HG03439 (cell line): Measurements from ENCODE around the gene NOC2L.
"Not testable (repeated sequence)": the region's sequence is repeated elsewhere in the genome, so short reads cannot be mapped to it uniquely, and the experiment has no call there.

Experiments
- ATAC-seq: cut with Tn5 transposase; IDR thresholded peaks from one replicate; pipeline ENCODE4 v1.9.1; 2021; ENCODE audit warnings: mild to moderate bottlenecking, moderate library complexity; ENCODE audit not compliant: unreplicated experiment

NOC2L gene

DNA sequence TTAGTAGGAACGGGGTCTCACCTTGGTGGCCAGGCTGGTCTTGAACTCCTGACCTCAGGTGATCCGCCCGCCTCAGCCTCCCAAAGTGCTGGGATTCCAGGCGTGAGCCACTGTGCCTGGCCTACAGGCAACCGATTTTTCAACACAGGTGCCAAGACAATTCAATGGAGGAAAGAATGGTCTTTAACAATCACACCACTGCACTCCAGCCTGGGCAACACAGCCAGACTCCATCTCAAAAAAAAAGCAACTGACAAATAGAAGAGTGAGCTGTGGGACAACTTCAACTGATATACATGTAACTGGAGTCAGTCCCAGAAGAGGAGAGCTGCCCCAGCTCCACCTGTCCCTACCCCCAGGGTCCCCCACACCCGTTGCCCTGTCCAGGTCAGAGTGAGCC is 35.5 kb upstream of the NOC2L start:
- ATAC-seq: not testable (repeated sequence)

DNA sequence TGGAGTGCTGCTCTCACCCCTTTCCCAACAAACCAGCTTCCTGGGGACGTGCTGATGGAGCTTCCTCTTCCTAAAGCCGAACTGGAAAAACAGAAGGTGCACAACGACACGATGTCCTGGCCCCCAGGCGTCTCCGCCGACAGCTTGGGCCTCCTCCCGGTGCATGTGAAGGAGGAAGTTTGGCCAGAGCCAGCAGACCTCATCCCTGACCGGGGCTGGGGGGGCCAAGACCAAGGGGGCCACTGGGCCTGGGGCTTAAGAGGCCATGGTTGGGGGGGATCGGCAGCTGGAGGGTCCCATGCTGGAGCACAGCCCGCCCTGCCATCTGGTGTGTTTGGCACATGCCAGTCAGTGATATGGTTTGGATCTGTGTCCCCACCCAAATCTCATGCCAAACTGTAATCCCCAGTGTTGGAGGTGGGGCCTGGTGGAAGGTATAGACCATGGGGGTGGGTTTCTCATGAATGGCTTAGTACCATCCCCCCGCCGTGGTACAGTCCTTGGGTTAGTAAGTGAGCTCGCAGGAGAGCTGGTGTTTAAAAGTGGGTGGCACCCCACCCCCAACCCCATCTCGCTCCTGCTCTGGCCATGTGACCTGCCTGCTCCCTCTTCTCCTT is 34.4 kb upstream of the NOC2L start:
- no peak for ATAC-seq

DNA sequence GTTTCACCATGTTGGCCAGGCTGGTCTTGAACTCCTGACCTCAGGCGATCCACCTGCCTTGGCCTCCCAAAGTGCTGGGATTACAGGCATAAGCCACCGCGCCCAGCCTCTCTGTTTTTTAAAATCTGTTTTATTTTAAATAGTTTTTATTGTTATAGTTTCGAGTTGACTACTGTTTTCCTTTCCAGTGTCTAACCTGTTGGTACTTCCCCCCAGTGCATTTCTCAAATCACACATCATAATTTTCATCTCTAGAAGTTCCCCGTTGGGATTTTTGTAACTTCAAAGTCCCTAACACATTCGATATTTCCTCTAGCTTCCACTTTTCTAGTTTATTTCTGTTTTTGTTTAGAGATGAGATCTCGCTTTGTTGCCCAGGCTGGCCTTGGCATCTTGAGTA is 33.3 kb upstream of the NOC2L start:
- ATAC-seq: no peak

DNA sequence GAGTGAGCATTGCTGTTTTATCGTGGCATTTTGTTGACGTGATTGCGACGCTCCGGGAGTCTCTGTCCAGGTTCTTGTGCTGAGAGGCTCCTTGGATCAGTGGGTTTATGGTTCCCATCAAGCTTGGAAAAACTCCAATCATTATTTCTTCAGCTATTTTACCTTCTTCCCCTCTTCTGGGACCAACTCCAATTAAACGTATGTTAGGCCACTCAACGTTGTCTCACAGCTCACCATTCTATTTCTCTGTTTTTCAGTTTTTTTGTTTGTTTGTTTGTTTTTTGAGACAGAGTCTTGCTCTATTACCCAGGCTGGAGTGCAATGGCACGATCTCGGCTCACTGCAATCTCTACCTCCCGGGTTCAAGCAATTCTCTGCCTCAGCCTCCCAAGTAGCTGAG is 32.8 kb upstream of the NOC2L start:
- ATAC-seq: no peak

DNA sequence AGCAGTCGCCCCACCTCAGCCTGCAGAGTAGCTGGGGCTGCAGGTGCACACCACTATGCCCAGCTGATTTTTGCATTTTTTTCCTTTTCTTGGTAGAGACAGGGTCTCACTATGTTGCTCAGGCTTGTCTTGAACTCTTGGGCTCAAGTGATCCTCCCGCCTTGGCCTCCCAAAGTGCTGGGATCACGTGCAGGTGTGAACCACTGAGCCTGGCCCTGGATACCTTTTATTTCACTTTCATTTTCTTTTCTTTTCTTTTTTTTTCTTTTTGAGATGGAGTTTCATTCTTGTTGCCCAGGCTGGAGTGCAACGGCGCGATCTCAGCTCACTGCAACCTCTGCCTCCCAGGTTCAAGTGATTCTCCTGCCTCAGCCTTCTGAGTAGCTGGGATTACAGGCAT is 32.2 kb upstream of the NOC2L start:
- not testable (repeated sequence) for ATAC-seq

DNA sequence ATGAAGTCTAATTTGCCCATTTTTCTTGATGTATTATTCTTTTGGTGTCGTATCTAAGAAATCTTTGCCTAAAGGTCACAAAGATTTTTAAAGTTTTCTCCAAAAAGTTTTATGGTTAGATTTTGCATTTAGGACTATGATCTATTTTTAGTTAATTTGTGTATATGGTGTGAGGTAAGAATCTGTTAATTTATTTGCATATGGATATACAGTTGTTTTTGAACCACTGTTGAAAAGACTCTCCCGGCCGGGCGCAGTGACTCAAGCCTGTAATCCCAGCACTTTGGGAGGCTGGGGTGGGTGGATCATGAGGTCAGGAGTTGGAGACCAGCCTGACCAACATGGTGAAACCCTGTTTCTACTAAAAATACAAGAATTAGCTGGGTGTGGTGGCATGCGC is 29.0 kb upstream of the NOC2L start:
- not testable (repeated sequence) for ATAC-seq

DNA sequence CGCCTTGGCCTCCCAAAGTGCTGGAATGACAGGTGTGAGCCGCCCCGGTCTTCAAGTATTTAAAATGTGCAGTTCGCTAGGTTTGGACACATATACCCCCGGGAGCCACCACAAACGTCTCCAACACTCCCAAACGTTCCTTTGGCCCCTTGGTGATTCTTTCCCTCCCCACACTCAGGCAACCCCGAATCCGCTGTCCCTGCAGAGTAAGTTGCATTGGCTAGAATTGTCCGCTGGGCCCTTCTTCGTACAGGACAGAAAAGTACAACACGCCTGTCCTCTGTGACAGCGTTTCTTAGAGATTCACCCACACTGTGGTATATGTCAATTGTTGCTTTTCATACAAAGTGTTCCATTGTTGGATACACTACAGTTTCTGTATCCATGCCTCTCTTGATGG is 26.1 kb upstream of the NOC2L start:
- no peak for ATAC-seq

DNA sequence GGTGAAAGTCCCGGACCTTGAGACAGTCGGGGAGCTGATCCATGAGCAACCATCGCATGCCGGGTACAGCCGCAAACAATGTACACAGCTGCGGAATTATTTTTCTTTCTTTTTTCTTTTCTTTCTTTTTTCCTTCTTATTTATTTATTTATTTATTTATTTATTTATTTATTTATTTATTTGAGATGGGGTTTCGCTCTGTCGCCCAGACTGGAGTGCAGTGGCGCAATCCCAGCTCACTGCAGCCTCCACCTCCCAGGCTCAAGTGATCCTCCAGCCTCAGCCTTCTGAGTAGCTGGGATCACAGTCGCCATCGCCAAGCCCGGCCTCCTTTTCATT is 25.4 kb upstream of the NOC2L start:
- ATAC-seq: no peak

DNA sequence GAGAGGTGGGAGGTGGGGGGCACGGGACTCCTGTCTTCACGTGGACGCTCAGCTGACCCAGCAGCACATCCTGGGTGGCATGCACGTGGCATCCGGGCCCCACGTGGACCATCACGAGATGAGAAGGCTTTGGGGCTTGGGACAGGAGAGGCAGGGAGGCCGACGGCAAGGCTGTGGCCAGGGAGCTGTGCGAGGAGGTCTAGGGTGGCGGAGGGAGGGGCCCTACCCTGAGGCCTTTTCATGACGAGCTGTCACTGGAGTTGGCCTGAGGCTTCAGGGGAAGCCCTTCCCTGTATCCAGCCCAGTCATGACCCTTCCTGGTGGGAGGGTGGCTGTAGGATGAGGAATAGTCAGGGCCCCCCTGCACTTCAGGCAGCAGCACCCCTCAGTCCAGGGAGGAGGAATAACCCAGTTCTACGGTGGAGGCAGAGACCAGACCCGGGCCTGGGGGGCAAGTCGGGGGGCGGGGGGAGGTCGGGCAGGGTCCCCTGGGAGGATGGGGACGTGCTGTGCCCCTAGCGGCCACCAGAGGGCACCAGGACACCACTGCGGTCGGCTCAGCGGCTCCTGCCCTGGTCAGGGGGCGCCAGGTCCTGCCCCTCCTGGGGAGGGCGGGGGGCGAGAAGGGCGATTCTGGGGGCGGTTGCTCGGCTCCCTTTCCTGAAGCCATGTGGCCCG is 24.9 kb upstream of the NOC2L start:
- no peak for ATAC-seq

DNA sequence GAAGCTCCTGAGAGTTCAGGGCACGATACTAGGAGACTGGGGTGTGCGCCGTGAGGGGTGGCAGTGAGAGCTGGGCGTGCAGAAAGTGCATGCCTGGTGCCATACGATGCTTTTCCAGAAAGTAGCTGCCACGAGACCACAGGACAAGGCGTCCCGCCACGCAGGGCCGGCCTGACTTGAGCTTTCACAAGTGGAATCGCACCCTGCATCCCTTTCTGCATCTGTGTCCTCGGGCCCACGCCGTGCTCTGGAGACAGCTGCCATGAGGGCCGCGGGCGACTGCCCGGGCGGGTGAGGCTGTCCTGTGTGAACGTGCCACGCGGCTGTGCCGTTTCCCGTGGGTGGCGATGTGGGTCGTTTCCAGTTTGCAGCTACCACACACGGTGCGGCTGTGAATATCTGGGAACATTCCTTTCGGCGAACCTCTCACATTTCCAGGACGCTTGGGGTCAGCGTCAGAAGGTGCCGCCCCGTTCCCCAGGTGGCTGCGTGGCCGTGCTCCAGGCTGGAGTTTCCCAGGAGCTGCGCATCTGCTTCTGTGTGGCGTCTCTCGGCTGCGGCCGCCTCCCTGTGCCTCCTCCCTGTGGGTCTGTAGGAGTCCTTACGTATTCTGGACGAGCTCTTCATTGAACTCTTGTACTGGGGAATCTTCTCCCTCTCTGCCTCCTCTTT is 23.8 kb upstream of the NOC2L start:
- ATAC-seq: no peak

DNA sequence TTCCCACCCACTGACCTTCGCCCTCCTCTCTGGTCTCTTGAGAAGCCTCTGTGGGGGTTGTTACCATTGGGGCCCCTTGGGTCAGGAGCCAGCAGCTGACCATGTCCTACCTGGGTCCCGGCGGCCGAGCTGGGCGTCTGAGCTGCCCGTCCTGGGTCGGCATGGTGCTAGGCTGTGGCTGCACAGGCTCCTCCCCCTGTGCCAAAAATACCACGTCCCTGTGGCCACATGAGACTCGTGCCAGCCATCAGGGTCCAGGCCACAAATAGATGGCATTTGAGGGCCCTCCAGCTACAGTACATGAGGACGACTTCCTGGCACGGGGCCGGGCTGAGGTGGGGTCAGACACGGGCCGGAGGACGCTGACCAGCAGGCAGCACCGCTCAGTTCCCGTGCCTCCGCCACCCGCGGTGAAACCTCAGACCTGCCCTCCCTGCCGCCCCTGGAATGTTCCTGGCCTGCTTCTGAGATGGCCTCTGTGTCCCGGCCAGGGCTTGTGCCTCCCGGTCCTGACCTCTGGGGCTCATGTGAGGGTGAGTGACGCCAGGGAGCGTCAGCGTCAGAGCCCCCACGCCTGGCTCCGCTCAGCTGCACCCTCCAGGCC is 23.0 kb upstream of the NOC2L start, which contains the start of gene PERM1:
TSS of gene PERM1 (minus strand) at position 139 of the 604 bp plus-strand sequence. CDS start 1,064 bp downstream, outside the sequence.
- no peak for ATAC-seq

DNA sequence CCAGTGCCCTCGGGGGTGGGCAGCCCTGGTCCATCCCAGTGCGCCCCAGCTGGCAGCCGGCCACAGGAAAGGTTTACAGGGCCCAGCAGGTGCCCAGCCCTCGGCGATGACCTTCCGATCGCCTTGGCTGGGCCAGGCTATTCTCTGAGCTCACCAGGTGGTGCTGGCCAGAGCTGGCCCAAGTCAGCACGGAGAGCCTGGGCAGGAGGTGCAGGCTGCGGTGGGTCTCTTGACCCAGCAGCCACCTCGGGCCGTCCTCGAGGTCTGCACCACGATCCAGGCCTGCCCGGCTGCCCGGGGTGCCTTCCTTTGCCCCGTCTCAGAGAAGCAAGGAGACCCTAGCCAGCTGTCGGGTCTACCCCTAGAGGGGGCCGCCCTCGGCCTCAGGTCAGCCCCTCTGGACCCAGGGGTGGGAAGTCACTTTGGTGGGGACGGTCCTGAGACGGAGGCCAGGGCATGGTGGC is 22.5 kb upstream of the NOC2L start:
- ATAC-seq: no peak

DNA sequence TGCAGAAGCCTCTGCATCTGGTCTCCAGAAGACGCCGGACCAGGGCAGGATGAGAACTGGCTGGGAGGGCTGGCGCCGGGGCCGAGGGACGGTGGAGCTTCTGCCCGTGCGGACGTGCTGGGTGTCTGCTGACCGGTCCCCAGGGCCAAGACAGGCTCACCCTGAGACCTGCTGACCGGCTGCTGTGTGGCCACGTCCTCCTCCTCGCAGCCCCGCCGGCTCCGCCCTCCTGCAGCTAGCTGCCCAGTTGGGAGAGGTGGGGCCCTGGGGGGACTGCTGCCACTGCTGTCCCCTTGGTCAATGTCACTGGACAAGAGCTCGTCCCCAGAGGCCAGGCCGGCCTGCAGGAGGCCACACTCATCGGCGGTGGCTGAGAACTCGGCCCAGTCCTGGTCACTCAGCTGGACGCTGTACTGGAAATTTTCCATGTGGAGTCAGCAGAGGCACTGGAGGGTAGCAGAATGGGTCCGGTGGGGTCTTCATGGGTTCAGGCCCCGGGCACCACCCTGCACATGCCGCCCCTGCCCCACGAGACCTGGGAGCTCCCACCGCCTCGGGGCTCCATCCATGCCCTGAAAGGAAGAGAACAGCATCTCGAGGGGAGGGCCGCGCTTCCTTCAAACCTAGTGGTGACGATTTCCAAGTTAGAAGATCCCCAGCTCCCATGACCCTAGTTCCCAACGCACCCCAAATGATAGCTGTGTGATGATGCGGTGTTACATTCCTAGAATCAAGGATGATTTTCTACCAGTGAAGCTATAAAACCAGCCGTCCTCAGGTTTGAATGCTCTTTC is 21.7 kb upstream of the NOC2L start:
- ATAC-seq: no peak

DNA sequence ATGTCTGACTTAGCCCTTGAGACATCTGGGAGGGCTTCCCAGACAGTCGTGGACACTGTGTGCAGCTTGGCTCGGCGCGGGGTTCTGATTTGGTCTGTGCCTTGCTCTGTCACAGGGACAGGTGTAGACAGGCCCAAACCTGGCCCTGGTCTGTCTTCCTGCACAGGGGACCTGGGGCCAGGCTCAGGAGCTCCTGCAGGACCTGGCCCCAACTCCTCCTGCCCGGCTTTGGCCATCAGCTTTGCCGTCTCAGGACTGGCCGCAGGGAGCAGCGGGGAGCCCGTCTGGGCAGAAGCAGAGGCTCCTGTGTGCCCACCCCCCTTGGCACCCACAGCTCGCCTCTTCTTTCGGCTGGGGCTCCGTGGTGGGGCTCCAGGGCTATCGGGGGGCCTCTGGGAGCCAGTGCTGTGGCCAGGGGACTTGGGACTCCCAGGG is 21.1 kb upstream of the NOC2L start:
- ATAC-seq: no peak

DNA sequence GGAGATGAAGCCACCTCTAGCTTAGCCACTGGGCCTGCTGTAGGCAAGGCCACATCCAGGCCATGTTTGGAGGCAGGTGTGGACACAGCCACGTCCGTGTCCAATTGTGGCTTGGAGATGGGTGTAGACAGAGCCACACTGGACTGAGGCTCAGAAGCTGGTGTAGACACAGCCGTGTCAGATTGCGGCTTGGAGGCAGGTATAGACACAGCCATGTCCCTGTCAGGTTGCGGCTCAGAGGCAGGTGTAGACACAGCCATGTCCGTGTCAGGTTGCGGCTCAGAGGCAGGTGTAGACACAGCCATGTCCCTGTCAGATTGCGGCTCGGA is 20.7 kb upstream of the NOC2L start:
- ATAC-seq: no peak

DNA sequence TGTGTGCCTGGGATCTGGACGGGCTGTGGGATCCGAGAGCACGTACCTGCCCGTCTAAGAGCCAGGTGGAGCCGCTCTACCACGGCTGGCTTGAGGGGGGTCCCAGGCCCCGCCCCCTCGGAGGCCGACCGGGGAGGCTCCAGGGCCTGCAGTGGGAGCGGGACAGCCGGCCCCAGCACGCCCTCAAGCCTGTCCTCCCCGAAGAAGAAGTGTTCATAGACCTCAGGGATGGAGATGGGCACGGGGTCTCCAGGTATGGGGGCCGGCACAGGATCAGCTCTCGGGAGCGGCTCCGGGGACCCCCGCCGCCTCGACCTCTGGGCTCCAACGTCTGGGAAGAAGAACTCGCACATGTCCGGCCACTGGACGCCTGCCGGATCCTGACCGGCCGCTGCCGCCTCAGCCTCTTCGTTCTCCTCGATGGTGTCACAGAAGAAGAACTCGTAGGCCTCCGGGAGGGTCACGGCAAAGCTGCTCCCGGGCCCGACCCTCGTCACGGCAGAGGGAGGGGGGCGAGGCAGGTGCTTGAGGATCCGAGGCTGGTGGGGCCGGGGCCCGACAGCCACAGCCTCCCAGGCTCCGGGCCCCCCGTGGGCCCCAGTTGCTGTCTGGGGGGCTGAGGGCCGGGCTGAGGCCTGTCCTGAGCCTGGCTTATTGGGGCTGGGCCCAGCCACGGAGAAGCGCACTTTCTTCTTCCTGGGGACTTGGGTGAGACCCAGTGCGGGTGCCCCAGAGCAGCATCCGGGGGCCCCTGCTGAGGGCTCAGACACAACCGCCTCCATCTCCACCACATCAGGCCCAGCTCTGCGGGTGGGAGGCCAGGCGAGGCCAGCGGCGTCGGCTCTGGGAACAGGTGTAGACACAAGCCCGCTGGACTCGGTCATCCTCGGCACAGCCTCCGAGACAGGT is 20.0 kb upstream of the NOC2L start:
- no peak for ATAC-seq

DNA sequence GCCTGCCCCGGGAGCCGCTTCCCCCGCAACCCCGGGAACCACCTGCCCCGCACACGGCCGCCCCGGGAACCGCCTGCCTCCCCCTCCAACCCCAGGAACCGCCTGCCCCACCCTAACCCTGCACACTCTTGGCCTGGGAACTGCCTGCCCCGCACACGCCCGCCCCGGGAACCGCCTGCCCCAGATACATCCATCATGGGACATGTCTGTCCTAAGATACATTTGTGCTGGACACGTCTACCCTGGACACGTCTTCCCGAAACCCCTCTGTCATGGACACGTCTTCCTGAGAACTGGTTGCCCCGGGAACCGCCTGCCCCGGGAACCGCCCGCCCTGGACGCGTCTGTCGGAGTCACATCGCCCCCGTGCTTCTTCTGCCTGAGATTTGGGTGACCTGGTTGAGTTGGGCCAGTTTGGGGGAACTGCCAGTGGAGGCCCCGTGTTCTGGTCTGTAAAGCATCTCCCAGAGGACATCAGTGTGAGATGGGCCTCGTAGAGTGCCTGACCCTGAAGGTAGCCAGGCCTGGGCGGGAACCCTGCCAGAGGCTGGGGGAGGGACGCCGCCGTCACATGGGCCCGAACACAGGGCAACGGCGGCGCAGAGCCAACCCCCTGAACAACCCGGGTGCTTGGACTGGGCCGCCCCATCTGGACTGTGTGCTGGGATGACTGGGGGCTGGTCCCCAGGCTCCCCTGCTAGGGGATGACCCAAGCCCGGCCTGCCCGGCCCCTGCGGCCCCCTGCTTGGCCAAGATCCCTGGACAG is 19.2 kb upstream of the NOC2L start:
- no peak for ATAC-seq

DNA sequence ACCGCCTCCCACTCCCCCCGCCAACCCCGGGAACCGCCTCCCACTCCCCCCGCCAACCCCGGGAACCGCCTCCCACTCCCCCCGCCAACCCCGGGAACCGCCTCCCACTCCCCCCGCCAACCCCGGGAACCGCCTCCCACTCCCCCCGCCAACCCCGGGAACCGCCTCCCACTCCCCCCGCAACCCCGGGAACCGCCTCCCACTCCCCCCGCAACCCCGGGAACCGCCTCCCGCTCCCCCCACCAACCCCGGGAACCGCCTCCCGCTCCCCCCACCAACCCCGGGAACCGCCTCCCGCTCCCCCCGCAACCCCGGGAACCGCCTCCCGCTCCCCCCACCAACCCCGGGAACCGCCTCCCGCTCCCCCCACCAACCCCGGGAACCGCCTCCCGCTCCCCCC is 17.7 kb upstream of the NOC2L start:
- ATAC-seq: not testable (repeated sequence)

DNA sequence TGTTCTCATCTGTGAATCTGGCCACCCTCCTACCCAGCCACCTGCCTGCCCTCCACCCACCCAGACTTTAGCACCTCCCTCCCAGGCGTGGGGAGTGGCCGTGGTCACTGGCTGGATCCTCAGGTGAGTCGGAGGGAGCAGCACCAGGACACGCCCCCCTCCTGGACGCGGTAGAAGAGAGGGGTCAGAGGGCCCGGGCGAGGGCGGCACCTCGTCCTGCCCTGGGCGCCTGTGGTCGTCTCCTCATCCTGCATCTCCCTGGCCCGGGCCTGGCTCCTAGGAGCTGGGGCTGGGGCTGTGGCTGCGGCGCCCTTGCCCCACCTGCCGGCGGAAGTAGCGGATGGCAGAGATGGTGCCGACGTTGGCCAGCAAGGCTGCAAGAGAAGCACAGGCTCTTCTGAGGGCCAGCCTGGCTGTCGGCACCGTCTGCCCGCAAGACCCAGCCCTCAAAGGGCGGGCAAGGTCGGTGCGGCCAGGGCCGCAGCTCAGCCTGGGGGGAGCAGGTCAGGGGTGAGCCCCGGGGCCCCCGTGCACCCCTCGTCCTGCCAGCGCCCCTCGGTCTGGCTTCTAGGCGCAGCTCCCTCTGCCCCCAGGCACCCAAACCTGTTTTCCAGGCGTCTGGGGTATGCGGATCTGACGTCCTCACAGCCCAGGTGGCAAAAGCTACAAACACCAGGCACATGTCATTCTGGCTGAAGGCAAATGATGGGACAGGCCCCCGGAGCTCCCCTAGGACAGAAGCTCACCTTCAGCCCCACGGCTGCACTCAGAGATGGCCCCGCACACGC is 17.0 kb upstream of the NOC2L start:
- ATAC-seq: no peak
